Osteoblast (primary cell): ENCODE results near the gene SLC50A1. TPM values are rescaled to one million over a fixed set of nuclear protein-coding genes. Genes with fewer than 3 reads are reported as not detected.
A peak's percentile ranks its signal among the peaks of the same experiment; 100 is the strongest.

ENCODE experiments used
- DNase-seq: peaks from one replicate; pipeline ENCODE4 v3.0.0; 2011; ENCODE audit warnings: low spot score, mixed read lengths; ENCODE audit not compliant: insufficient read length; ENCODE audit errors: missing footprints
- H2AFZ ChIP-seq: 2 replicates; pipeline ENCODE4 v1.6.0; 2011; ENCODE audit warnings: mild to moderate bottlenecking, low read length
- H3K27ac ChIP-seq: 2 replicates; pipeline ENCODE4 v1.5.1; 2011; ENCODE audit warnings: mild to moderate bottlenecking, low read depth, low read length, moderate library complexity
- H3K27me3 ChIP-seq: 2 replicates; pipeline ENCODE4 v1.6.0; 2012; ENCODE audit warnings: mild to moderate bottlenecking, control low read depth, inconsistent platforms, low read length, moderate library complexity; ENCODE audit not compliant: insufficient read depth
- H3K36me3 ChIP-seq: 2 replicates; pipeline ENCODE4 v1.5.1; 2011; ENCODE audit warnings: mild to moderate bottlenecking, low read length, control low read depth, moderate library complexity; ENCODE audit not compliant: insufficient read depth
- H3K4me1 ChIP-seq: 2 replicates; pipeline ENCODE4 v1.5.1; 2011; ENCODE audit warnings: mild to moderate bottlenecking, low read length, control low read depth, moderate library complexity; ENCODE audit not compliant: insufficient read depth
- H3K4me2 ChIP-seq: 2 replicates; pipeline ENCODE4 v1.6.0; 2011; ENCODE audit warnings: mild to moderate bottlenecking, low read length; ENCODE audit not compliant: insufficient read depth
- H3K4me3 ChIP-seq: fragments of 200-600 bp; sonication (generic); 3 replicates; pipeline ENCODE4 v1.5.1; 2012; ENCODE audit warnings: mild to moderate bottlenecking, low read length, inconsistent platforms; ENCODE audit not compliant: insufficient read depth
- H3K79me2 ChIP-seq: 2 replicates; pipeline ENCODE4 v1.6.0; 2012; ENCODE audit warnings: mild to moderate bottlenecking, low read length, control low read depth, inconsistent platforms; ENCODE audit not compliant: insufficient read depth
- H3K9me3 ChIP-seq: 2 replicates; pipeline ENCODE4 v1.5.1; 2011; ENCODE audit warnings: low read depth, low read length, control low read depth
- H4K20me1 ChIP-seq: 2 replicates; pipeline ENCODE4 v1.6.0; 2012; ENCODE audit warnings: mild to moderate bottlenecking, low read length, control low read depth; ENCODE audit not compliant: insufficient read depth
- CTCF ChIP-seq: IDR thresholded peaks from 2 replicates; pipeline ENCODE4 v1.5.1; 2011; ENCODE audit warnings: mild to moderate bottlenecking, low read depth, low read length, moderate library complexity; ENCODE audit errors: extremely low read depth
- total RNA-seq: library from RNA; depleted of rRNA; stranded (reverse); fragments of >200 nt; gene quantifications from 2 replicates; pipeline ENCODE4 v1.2.3, GENCODE V29; 2012

SLC50A1 gene
- total RNA-seq, 1 donor: 38.0 TPM

GRCh38 chr1:155091071-155092051, 44.3 kb upstream of the SLC50A1 start:
- peaks cover 3% of the 10 kb centered on the region for H3K4me1 ChIP-seq
- H3K4me2 ChIP-seq: peak overlapping the region; percentile 60
- H3K9me3 ChIP-seq: no peaks in the 10 kb centered on the region
- H4K20me1 ChIP-seq: no peaks in the 10 kb centered on the region
- no peak overlapping the region for H3K27ac ChIP-seq
- peak; percentile 92 for DNase-seq
- TF ChIP-seq CTCF: peak; percentile 93
- H3K36me3 ChIP-seq: no peaks in the 10 kb centered on the region
- H3K79me2 ChIP-seq: no peaks in the 10 kb centered on the region
- peaks cover 13% of the 10 kb centered on the region for H3K27me3 ChIP-seq
- peak overlapping the region; percentile 88 for H2AFZ ChIP-seq
- no peak overlapping the region for H3K4me3 ChIP-seq

GRCh38 chr1:155092131-155092530, 43.5 kb upstream of the SLC50A1 start:
- Histone ChIP-seq H3K27ac (no peak overlapping the region), H4K20me1 (no peaks in the 10 kb centered on the region), H3K9me3 (no peaks in the 10 kb centered on the region), H3K36me3 (no peaks in the 10 kb centered on the region), H3K79me2 (no peaks in the 10 kb centered on the region), H3K4me2 (no peak overlapping the region), H3K4me1 (peaks cover 3% of the 10 kb centered on the region), H2AFZ (no peak overlapping the region), H3K27me3 (peaks cover 14% of the 10 kb centered on the region), H3K4me3 (no peak overlapping the region)
- TF ChIP-seq CTCF: no peak
- no peak for DNase-seq

- no peaks in the 10 kb centered on the region for H3K79me2 ChIP-seq
- peaks cover 3% of the 10 kb centered on the region for H3K4me1 ChIP-seq
- DNase-seq: no peak
- H3K4me2 ChIP-seq: no peak overlapping the region
- no peak overlapping the region for H2AFZ ChIP-seq
- H3K4me3 ChIP-seq: no peak overlapping the region
- H3K27me3 ChIP-seq: peaks cover 14% of the 10 kb centered on the region
- H4K20me1 ChIP-seq: no peaks in the 10 kb centered on the region
- no peak overlapping the region for H3K27ac ChIP-seq
- no peak for TF ChIP-seq CTCF
- H3K9me3 ChIP-seq: no peaks in the 10 kb centered on the region
- H3K36me3 ChIP-seq: no peaks in the 10 kb centered on the region
These were observed 43.0 kb upstream of the SLC50A1 start for GRCh38 chr1:155092641-155093040.

- H3K4me2 ChIP-seq: no peak overlapping the region
- no peaks in the 10 kb centered on the region for H3K79me2 ChIP-seq
- no peaks in the 10 kb centered on the region for H3K36me3 ChIP-seq
- H2AFZ ChIP-seq: peak overlapping the region; percentile 62
- peak; percentile 54 for TF ChIP-seq CTCF
- DNase-seq: no peak
- no peak overlapping the region for H3K27ac ChIP-seq
- H3K4me1 ChIP-seq: peaks cover 3% of the 10 kb centered on the region
- H4K20me1 ChIP-seq: no peaks in the 10 kb centered on the region
- peaks cover 14% of the 10 kb centered on the region for H3K27me3 ChIP-seq
- H3K9me3 ChIP-seq: no peaks in the 10 kb centered on the region
- no peak overlapping the region for H3K4me3 ChIP-seq
These were observed 41.6 kb upstream of the SLC50A1 start for GRCh38 chr1:155093911-155094621.
